IPS-NIHi7 (cell line): ENCODE results near the gene KIF21B.

Source experiments
- DNase-seq: peaks from one replicate; pipeline ENCODE4 v3.0.0; 2012; ENCODE audit warnings: mixed read lengths; ENCODE audit errors: extremely low spot score

The KIF21B gene

DNA sequence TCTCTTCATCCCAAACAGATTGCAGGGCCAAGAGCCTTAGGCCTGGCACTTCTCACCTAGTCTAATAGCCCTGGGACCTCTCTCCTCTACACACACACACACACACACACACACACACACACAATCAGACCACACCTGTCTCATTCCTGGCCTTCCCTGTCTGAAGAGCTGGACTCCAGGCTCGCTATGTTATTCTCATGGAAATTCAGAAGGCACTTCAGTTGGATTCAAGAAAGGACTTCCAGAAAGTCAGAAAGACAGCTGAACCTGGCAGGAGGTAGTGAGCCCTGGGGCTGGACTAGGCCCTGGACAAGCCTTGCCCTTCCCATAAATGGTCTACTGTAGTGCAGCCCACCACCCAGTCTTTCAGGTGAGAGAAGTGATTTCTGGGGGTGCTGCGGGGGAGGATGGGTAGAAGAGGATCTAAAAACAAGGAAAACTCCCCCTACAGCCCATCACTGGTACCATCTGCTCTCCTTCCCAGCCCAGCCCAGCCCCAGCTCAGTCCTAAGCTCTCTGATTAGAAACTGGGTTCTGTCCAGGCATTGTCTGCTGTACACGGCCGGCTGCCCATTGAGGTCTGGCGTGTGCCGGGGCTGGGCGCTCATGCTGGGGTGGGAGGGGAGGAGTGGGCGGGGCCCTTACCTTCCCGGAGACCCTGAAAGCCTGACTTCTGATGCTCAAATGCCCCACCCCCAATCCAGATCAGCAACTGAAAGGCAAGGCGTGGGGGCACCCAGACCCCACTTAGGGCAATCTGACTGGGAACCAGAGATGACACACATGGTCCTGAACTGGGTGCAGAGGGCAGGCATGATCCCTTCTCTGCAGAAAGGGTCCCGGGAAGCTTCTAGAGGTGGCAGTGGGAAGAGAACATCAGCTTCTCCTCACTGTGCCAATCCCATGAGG is 2.5 kb downstream of the KIF21B start:
- DNase-seq: peak; percentile 69

DNA sequence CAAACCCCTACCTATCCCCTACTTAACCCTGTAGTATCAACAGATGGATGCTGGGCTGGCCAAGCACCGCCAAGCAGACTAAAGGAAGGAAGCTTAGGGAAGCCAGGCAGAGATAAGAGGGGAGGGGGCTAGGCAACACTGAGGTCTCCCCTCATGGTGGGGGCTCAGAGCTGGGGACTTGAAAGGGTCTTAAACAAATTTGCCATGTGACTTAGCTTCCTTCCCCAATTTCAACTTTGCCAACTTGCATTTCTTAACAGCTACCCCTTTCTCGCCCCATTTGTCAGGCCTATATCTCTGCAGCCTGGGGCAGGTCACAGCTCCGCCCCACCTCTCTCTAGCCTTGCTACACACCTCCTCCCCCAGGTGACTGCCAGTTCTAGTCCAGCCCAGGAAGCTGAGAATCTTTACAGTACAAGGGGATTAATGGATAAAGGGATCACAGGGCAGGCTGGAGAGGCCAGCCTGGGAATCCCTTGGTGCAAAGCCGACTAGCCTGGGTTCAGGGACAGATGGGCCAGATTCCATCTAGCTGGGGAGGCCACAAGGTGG is 3.4 kb downstream of the KIF21B start:
- DNase-seq: no peak

DNA sequence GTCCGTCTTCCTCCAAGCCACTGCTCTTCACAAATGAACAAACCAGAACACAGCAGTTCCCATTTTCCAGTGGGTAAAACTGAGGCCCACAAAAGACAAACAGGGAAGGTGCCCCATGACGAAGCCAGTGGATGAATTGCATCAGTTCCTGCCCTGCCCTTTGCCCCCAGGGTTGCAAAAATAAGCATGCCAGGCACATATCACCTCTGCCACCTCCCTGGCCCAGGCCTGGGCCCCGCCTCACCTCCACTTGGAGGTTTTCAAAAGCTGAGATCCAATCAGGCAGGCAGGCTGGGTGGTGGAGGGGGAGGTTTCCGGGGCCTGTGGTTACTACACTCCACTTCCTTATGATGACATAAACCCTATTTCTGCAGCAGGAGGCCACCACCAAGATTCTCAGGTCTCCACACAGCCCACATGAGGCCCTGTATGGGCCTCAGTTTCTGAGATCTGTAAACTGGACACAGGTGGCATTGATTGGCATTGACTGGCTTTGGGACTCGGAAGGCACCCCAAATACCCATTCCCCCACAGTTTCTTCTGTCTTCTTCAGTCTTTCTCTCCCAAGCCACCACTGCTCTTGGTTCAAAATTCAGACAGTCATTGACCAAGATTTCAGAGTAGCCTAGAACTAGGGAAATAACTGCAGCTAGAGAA is 4.1 kb downstream of the KIF21B start:
- DNase-seq: no peak

DNA sequence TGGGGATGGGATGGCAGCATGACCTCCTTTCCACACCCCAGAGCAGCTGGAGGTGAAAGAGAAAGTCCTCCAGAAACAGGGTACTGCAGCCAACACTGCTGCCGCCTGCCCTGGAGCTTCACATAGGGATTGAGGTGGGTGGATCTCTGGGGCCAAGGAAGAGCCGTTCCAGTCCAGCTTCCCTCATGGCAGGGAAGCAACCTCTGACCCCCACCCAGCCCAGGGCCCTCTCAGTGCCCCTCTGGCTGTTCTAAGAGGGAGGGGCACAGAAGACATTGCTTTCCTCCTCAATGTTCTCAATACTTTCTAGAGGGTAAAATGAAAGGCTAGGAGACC is 5.7 kb downstream of the KIF21B start:
- no peak for DNase-seq

DNA sequence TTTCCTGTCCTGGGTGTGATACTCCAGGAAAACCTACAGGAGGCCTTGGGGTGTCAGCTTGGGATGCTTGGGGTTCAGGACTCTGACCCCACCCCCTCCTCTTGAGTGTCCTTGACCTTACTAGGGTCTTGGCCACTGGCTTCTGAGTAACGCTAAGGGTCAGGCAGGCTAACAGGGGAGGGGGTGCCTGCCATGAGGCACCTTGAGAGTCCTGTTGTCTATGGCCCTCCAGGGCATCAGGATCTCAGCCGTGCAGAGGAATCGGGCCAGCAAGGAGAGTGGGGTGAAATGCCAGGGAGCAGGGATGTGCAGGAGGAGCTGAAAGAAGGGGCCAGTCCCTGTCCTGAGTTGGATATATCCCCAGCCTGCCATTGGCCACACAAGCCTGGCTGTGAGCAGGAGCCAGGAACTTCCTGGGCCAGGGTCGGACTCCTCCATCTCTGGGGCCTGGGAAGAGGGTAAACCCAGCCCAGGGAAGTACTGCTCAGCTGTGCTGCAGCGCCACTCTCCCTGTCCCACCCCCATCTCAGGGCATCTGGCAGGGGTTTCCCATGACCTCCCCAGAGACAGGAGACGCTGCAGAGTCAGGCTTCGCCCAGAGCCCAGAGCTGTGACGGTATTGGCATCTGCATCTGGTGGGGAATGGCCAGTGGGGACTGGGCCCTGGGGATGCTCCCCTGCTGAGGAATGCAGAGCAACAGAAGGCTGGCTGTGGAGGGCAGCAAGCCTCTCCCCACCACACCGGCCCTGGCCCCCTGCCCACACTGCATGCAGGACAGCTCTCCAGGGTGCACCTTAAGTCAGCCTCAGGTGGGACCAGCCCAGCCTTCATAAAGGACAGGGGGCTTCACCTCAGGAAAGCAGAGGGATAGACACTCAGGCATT is 6.3 kb downstream of the KIF21B start:
- no peak for DNase-seq

GRCh38 chr1:201016211-201016651 is 7.3 kb downstream of the KIF21B start:
- no peak for DNase-seq

DNA sequence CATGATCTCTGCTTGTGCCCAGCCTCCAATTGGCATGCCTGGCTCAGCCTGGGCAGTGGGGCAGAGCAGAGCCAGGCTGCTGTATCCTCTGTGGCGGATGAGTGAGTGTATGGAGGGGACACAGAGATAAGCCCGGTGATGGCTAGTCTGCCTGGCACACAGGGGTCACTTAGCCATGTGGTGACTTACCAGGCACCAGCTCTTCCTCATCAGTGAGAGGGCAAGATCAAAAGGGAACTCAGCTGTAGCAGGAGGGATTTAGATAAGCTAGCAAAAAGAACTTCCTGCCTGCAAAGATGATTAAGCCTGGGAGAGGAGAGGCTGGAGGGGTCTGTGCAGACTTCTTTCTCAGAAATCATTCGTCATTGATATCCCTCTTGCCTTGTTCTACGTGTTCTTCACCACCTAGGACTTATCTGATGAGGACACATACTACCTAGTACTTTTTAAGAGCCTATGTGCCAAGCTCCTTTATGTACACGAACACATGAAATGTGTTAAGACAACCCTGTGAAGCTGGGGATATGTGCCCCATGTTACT is 7.9 kb downstream of the KIF21B start:
- DNase-seq: no peak

GRCh38 chr1:201014816-201015200 is 8.7 kb downstream of the KIF21B start:
- no peak for DNase-seq

GRCh38 chr1:201013991-201014815 is 9.3 kb downstream of the KIF21B start:
- DNase-seq: peak; percentile 72

GRCh38 chr1:201013031-201013485 is 10.5 kb downstream of the KIF21B start:
- DNase-seq: no peak

GRCh38 chr1:201011616-201012015 is 11.9 kb downstream of the KIF21B start:
- DNase-seq: no peak

DNA sequence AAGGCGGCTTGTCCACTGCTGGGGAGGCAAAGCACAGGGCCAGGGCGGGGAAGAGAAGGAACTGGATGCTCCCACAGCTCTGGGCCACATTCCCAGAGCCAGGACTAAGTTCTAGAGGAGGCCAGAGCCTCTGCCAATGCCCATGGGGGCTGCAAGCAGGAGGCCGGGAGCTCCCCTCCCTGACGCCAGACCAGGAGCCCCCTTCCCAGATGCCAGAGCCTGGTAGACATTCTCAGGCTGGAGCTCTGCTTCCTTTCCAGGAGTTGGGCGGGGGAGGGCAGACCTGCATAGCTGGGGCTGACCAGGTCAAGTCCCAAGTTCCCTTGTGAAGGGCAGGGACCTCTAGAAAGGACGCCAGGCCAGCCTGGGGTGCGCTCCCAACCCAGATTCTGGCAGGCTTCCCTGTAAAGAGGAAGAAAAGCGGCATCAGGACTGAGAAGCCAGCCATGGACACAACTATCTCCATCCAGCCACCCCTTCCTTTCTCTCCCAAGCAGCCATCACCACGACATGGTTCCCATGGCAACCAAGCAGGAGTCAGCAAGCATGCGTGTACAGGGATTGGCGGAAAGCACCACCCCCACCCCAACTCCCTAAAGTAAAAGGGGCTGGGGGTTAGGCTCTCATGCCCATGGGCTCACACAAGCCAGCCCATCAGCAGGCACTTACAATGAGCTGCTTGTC is 13.4 kb downstream of the KIF21B start:
- DNase-seq: peak; percentile 46

DNA sequence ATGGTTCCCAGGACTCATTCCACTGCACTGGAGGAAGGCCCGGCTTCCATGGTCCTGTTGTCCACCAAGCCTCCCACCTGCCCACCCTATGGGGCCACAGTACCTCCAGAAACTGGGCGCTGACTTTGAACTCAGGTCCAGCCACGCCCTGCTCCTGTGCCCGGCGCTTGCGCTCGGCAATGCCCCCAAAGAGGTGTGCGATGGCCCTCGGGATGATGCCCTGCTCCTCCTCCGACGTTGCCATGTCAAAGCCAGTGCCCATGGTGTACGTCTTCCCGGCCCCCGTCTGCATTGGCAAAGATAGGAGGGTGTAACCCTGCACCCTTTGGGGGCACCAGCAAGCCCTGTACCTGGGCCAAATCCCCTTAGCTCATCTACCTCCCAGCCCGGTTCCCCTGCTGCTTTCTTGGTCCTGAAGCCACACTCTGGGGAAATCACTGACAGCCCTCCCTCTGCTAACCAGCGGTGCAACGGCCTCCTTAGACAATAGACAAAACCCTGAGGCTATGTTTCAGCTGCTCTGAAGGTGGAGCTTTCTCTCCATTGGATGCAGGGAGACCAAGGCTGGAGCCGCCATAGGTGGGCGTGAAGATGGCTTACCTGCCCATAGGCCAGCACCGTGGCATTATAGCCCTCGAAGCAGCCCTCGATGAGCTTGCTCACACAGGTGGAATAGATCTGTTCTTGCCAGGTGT is 14.7 kb downstream of the KIF21B start:
- no peak for DNase-seq

DNA sequence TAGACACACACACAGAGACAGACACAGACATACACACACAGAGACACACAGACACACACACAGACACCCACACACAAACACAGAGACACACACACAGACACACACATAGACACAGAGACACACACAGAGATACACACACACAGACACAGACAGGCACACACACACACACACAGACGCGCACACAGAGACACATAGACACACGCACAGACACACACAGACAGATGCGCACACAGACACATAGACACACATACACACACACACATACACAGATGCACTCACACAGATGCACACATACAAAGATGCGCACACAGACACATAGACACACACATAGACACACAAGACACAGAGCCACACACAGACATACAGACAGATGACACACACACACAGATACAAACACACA is 16.0 kb downstream of the KIF21B start:
- DNase-seq: no peak

DNA sequence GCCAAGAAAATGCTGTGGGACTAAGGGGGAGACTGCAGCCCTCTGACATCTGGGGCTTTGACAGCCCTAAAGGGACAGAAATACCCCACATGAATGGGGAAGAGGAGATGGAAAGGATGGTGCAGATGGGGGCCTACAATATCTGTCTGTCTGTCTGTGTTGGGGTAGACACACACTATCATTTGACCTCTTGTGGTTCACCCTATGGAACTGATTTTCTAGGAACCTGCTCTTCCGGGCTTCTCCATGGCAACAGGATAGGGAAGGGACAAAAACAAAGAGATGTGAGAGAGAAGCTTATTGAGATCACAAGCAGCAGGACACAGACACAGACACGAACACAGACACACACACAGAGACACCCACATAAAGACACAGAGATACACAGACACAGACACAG is 17.1 kb downstream of the KIF21B start:
- no peak for DNase-seq

DNA sequence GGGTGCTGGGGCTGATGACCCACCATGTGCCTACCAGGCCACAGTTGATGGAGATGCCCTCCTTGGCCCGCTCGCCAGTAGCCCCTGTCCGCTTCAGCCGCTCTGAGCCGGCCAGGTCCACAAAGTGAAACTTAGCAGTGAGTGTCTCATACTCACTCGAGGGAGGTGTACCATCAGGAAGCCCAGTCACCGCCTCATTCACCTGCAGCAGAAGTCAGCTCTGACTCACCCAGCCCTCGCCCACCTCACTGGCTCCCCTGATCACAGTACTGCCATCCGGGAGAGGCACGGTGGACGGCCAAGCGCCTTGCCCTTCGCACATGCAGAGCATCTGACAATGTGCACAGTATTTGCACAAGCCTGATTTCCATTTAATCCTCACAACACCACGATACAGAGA is 18.8 kb downstream of the KIF21B start:
- no peak for DNase-seq

- no peak for DNase-seq
Observed at GRCh38 chr1:201004154-201004553, 19.4 kb downstream of the KIF21B start.

DNA sequence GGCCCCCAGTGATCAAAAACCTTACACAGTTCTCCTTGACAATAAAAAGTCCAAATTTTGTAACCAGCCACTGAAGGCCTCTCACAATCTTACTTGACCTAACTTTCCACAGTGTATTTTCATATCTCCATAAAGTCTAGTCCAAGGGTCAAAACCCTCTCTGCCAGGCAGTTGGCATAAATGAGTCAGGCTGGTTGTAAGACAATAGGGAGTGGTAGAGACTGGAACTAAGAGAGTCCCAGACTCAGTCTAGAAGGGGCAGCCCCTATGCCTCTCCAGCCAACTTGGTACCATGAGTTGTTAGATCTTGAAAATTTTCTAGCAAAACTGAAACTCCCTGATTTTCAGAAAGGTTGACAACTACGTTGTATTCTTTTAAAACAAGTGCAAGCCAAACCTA is 21.0 kb downstream of the KIF21B start:
- DNase-seq: no peak

GRCh38 chr1:201001962-201002361 is 21.6 kb downstream of the KIF21B start:
- no peak for DNase-seq

DNA sequence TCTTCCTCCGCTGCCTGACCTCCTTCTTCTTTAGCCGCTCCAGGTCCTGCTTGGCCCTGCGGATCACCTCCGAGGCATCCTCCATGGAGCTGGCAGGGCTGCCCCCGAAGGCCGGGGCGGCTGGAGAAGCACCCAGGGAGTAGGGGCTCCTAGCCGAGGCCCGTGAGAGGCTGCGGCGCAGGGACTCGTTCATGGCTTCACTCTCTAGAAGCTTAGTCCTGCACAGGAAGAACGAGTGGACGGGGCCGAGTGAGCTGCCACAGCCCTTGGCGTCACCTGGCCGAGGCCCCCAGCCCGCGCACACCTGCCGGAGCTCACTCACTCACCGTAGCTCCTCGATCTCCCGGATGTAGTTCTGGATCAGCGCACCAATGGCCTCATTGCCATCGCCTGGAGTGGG is 23.1 kb downstream of the KIF21B start:
- no peak for DNase-seq
